ENCODE measurements around the gene P2RY8.

Gene P2RY8

DNA sequence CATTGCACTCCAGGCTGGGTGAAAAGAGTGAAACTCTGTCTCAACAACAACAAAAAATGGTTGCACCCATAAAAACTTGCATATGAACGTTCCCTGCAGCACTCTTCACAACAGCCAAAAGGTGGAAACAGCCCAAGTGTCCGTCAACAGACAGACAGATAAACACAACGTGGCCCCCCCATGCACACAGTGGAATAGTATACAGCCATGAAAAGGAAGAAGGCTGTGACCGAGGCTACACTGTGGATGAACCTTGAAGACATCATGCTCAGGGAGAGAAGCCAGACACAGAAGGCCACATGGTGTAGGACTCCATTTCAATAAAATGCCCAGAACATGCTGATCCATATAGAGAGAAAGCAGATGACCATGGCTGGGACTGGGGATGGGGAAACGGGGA, 50.8 kb downstream of the P2RY8 start:
- TF ChIP-seq, protein P1, sequence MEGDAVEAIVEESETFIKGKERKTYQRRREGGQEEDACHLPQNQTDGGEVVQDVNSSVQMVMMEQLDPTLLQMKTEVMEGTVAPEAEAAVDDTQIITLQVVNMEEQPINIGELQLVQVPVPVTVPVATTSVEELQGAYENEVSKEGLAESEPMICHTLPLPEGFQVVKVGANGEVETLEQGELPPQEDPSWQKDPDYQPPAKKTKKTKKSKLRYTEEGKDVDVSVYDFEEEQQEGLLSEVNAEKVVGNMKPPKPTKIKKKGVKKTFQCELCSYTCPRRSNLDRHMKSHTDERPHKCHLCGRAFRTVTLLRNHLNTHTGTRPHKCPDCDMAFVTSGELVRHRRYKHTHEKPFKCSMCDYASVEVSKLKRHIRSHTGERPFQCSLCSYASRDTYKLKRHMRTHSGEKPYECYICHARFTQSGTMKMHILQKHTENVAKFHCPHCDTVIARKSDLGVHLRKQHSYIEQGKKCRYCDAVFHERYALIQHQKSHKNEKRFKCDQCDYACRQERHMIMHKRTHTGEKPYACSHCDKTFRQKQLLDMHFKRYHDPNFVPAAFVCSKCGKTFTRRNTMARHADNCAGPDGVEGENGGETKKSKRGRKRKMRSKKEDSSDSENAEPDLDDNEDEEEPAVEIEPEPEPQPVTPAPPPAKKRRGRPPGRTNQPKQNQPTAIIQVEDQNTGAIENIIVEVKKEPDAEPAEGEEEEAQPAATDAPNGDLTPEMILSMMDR (conservative IDR thresholded peaks at IDR 0.05): no peak
- no peak overlapping the region for H3K27ac ChIP-seq

DNA sequence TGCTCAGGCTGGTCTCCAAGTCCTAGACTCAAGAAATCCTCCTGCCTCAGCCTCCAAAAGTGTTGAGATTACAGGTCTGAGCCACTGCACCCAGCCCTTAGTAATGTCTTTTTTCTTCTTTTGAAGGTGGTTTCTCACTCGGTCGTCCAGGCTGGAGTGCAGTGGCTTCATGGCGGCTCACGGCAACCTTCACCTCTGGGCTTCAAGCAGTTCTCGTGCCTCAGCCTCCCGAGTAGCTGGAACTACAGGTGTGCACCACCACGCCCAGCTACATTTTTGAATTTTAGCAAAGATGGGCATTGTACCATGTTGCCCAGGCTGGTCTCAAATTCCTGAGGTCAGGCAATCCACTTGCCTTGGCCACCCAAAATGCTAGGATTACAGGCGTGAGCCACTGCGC, 52.0 kb downstream of the P2RY8 start:
- TF ChIP-seq, protein P1 (conservative IDR thresholded peaks at IDR 0.05): no peak
- H3K27ac ChIP-seq: no peak overlapping the region

DNA sequence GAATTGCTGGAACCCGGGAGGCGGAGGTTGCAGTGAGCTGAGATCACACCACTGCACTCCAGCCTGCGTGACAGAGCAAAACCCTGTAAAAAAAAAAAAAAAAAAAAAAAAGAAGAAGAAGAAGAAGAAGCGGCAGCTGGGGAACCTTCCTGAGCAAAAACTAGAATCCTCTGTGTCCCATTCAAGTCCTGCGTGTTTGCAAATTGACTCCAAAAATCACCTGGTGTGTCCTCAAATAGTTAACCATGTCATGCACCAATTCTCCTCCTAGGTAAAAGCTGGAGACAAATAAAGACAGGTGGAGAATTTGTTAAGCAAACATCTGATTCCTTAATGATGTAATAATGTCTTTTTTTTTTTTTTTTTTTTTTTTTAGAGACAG, 52.4 kb downstream of the P2RY8 start:
- TF ChIP-seq, protein P1 (conservative IDR thresholded peaks at IDR 0.05): no peak
- no peak overlapping the region for H3K27ac ChIP-seq

DNA sequence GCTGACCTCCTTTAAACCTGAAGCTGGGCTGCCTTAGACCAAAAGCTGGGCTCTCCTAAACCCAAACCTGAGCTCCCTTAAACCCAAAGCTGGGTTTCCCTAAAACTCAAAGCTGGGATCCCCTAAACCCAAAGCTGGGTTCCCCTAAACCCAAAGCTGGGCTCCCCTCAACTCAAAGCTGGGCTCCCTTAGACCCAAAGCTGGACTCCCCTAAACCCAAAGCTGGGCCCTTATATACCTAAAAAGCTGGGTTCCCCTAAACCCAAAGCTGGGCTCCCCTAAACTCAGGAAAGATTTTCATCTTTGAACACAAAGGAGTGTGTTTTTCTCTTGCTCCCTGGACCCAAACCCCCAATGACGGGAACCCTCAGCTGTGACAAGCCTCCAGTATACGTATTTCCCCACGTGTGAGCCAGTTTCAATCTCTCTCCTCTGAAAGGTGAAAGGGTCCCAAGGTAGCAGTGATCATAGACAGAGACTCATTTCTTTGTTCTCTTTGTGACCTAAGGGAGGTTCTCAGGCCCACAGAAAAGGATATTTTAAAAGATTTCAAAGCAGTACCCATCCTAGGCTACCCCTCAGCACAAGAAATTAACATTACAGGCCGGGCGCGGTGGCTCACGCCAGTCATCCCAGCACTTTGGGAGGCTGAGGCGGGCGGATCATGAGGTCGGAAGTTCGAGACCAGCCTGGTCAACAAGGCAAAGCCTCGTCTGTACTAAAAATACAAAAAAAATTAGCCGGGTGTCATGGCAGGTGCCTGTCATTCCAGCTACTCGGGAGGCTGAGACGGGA, 52.9 kb downstream of the P2RY8 start:
- H3K27ac ChIP-seq: no peak overlapping the region
- TF ChIP-seq, protein P1 (conservative IDR thresholded peaks at IDR 0.05): no peak

DNA sequence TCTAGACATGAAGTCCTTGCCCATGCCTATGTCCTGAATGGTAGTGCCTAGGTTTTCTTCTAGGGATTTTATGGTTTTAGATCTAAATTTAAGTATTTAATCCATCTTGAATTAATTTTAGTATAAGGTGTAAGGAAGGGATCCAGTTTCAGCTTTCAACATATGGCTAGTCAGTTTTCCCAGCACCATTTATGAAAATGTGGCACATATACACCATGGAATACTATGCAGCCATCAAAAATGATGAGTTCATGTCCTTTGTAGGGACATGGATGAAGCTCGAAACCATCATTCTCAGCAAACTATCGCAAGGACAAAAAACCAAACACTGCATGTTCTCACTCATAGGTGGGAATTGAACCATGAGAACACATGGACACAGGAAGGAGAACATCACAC, 54.5 kb downstream of the P2RY8 start:
- H3K27ac ChIP-seq: peak overlapping the region; percentile 60; the same call in 1 of the 2 replicates

DNA sequence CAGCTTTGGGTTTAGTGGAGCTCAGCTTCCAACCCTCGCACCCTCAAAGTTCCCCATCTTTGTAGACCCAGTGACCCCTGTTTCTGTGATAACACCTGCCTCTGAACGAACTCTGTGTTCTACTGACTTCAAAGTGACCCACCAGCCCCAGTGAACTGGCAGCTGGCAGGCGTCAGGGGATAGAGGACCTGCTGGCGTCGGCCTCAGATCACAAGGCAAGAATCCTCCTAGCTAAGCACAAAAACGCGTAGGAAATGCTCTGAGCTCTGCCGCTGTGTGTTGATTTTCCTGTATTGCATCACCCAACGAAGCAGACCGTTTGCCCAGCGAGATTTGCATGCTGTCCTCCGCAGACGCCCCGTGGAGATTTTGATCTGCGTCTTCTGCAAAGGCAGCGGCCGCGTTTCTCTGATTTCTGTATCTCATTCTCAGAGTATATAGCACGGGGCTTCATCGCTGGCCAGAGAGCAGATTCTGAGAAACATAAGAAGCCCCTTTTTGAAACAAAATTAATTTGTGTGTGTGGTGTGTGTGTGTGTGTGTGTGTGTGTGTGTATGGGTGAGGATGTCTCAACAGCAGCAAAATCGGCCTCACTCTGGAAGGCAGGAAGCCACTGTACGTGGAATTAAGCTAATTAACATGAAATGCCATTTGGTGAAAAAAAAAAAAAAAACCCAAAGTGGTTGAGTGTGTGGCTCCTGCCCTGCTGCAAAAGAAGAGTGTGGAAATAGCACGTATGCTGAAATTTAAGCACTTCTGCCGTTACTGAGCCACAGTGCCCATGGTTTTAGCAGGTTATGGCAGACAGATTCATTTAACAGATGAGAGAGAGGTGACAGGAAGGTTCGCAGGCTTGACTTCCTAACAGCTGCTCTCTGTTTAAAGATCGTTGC, 55.1 kb downstream of the P2RY8 start:
- peak overlapping the region; percentile 60; the same call in 1 of the 2 replicates for H3K27ac ChIP-seq
- TF ChIP-seq, protein P1 (conservative IDR thresholded peaks at IDR 0.05): no peak

DNA sequence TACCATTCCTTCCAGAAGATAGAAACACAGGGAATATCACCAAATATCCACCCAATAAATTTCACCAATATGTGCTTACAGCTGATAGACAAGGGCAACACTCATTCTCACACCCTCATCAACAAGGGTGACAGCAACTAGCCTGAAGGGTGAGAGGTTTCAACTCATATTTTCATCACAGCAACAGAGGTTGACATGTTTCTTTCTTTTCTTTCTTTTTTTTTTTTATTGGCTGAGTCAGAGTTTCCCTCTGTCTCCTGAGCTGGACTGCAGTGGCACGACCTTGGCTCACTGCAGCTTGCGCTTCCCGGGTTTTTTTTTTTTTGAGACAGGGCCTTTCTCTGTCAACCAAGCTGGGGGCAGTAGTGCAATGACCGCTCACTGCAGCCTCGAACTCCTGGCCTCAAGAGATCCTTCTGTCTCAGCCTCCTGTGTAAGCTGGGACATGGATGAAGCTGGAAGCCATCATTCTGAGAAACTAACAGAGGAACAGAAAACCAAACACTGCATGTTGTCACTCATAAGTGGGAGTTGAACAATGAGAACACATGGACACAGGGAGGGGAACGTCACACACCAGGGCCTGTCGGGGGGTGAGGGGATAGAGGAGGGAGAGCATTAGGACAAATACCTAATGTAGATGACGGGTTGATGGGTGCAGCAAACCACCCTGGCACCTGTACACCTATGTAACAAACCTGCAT, 56.8 kb downstream of the P2RY8 start:
- TF ChIP-seq, protein P1 (conservative IDR thresholded peaks at IDR 0.05): no peak
- H3K27ac ChIP-seq: no peak overlapping the region
